ENCODE measurements around the gene ITPRID2. TPM values are rescaled to one million over a fixed set of nuclear protein-coding genes. Genes with fewer than 3 reads are reported as not detected.

Gene ITPRID2
- total and polyA plus RNA-seq, 2 of the 8 experiments (the other 6 are each of a cell fraction or from before 2014, with no cell fraction given) = 1.9 to 12.6 TPM

GRCh38 chr2:181878448-181878847, 13.1 kb upstream of the ITPRID2 start (continued):
- TF ChIP-seq ATF2 (IDR thresholded peaks at IDR 0.05; ENCODE audit: low read length) (no peak), POLR2A (IDR thresholded peaks at IDR 0.05; ENCODE audit: control extremely low read depth in 1 of 2, low read depth in 2 of 2, low read length in 2 of 2) (no peak), ASH2L (IDR thresholded peaks at IDR 0.05; ENCODE audit: low read length) (no peak), SIN3A (conservative IDR thresholded peaks at IDR 0.05 in 1 of 2, IDR thresholded peaks at IDR 0.05 in 1 of 2; ENCODE audit: low read depth in 1 of 2, low read length in 2 of 2) (no peak)

Data from H1 (cell line).